HG03354 (cell line): ENCODE results near the gene POFUT2.

Source experiments
- ATAC-seq: cut with Tn5 transposase; IDR thresholded peaks from one replicate; pipeline ENCODE4 v1.9.1; 2021; ENCODE audit warnings: mild to moderate bottlenecking; ENCODE audit not compliant: unreplicated experiment, poor library complexity, severe bottlenecking

POFUT2 gene

DNA sequence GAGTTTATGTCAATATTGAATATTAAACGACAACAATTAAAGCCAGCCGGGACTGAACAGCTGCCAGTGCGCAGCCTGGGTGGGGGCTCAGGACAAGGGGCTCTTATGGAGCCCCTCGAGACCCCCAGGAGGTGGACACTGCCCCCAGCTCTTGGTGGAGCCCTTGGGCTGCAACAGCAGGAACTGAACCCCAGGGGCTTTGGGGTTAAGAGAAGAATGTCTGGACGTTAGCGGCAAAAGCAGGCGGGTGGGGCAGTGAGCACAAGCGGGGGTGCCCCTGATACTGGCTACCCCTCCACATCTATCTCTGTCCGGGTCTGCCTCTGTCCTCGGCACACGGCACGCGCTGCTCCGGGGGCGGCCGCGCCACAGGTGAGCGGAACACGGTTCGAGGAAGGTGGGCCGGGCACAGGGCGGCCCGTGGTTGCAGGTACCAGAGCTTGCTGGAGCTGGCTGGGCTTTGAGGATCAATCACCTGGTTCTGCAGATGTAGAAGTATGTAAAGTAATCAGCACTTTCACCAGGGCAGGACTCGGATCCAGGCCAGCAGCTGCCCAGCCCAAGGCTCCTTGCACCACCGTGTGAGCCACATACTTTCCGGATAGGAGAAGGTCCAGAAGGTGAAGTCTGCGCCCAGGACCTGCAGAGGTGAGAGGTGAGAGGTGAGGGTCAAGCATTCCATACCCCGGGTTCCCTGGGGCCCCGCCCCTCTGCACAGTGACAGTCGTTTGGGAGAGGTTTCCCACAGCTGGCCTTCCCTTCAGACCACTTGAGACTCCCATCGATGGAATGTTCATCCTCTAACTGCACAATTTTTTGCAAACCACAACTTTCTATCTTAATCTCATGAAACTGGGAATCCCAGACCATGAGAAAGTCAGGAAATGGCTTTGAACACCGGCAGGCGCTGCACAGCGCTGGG lies 12.4 kb upstream of the POFUT2 start:
- no peak for ATAC-seq

DNA sequence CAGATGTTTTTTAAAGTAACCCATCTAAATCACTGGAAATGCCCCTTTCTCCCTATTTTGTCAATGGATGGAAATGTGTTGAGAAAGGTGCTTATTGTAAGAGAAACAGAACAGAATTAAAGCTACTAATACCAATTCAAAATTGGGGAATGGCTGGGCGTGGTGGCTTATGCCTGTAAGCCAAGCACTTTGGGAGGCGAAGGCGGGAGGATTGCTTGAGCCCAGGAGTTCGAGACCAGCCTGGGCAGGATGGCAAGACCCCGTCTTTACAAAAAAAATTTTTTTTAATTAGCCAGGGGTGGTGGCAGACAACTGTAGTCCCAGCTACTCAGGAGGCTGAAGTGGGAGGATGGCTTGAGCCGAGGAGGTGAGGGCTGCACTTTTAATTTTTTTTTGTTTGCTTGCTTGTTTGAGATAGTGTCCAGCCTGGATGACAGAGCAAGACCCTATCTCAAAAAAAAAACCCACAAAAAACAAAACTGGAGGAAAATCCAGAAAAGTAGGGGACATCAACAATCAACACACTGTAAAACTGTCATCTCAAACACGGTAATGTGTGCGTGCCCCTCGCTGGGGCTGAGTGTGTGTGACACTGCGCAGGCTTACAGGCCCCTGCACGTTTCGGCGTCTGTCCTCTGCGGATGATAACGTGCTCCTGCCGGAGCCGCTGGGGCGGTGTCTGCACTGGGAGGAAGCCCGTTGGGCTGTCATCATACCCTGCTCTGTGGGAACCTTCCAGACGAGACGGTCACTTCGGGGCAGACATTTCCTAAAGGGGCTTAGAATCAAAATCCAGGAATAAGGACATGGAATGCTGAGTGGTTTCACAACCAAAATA lies 11.6 kb upstream of the POFUT2 start:
- ATAC-seq, result no peak

DNA sequence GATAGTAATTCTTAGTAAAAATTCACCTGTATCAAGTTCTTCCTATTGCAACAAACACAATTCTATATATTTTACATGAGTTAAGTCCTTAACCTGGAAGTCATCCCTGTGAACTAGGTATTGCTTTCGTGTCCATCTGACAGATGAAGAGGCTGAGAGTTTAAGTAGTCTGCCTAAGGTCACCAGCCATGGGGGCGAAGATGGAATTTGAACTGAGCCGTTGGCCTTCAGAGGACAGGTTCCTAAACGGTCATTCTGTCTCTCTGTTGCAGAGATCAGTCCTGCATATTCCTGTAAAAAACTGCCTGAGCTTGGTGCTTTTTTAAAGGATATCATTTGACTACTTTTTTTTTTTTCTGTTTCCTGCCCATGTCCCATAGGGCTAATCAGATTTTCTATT lies 10.2 kb upstream of the POFUT2 start:
- ATAC-seq, result no peak

DNA sequence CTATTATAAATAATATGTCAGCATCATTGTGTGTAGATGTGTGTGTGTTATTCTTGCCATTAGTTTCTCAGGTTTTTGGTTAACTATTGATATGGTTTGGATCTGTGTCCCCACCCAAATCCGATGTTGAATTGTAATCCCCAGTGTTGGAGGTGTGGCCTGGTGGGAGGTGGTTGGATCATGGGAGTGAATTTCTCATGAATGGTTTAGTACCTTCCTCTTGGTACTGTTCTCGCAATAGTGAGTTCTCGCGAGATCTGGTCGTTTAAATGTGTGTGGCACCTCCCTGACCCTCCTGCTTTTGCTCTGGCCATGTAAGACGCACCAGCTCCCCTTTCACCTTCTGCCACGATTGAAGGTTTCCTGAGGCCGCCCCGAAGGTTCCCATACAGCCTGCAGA lies 9.6 kb upstream of the POFUT2 start:
- ATAC-seq, result no peak

DNA sequence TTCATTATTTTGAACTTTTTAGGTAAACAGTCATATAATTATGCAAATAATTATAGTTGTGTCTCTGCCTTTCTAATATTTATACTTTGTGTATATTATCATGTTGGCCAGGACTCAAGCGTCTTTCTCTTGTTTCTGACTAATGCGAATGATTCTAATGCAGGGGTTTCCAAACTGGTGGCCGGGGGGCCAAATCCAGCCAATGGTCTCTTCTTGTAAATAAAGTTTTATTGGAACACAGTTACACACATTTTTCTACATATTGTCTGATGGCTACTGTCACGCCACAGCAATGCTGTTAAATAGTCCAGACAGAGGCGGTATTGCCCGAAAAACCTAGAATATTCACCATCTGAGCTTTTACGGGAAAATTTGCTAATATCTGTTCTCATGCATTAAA lies 8.9 kb upstream of the POFUT2 start:
- no peak for ATAC-seq

DNA sequence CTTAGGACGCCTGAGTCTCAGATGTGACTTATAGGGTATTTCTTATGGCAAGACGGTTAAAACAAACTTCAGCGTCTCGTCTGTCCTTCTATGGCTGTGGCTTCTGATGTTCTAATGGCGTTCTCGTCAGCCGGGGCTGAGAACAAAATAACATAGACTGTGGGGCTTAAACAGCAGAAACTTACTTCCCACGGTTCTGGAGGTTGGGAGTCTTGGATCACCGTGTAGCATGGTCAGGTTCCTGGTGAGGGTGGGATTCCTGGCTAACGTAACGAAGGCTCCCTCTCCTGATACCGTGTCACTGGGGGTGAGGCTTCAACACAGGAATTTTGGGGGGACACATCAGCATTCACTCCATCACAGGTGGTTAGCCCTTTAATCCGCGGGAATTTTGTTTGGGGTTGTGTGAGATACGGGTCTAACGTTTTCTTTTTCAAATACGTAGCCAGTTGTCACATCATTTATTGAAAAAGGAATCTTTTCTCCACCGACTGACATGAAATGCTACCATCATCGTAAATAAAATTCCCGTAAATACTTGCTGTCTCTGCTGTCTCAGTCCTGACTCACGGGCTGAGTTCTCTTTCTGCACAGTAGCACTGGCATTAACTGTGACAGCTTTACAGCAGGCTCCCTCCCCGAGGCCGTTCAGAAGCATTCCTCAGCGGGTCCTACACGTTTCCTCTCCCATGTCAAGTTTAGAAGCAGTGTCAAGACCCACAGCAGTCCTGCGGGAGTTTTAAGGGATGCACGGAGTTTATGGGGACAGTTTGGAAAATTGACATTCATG lies 8.1 kb upstream of the POFUT2 start:
- no peak for ATAC-seq

DNA sequence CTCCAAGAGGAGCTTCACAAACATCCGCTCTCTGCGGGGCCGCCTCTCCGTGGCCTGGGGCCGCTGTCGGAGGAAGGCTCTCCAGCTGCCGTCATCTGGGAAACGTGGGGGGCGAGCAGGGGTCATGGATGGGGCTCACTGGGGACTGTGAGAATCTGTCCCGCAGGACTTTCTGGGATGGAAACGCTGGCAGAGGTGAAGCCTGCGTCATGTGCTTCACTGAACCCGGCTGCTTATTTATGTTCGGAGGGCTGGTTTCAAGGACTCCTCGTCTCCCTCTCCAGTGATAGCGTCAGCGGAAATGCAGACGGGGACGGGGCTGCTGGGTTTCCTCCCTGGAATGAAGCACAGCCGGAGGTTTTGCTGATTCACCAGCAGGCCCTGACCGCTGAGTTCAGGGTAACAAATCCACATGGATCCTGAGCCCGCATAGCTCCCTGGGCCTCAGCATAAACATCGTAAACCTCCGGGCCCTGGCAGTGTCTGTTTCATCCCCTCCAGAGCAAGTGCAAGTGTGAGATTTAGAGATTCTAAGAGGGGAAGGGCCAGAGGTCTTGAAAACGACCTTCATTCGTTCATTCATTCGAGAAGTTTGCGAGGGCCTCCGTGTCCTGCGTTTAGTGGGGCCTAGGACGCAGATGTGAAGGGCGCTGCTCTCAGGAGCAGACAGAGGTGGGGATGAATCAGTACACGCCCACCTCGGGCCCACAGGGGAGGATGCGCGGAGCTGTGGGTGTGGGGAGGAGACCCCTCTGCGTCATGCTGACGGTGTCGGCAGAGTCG lies 7.0 kb upstream of the POFUT2 start:
- no peak for ATAC-seq

DNA sequence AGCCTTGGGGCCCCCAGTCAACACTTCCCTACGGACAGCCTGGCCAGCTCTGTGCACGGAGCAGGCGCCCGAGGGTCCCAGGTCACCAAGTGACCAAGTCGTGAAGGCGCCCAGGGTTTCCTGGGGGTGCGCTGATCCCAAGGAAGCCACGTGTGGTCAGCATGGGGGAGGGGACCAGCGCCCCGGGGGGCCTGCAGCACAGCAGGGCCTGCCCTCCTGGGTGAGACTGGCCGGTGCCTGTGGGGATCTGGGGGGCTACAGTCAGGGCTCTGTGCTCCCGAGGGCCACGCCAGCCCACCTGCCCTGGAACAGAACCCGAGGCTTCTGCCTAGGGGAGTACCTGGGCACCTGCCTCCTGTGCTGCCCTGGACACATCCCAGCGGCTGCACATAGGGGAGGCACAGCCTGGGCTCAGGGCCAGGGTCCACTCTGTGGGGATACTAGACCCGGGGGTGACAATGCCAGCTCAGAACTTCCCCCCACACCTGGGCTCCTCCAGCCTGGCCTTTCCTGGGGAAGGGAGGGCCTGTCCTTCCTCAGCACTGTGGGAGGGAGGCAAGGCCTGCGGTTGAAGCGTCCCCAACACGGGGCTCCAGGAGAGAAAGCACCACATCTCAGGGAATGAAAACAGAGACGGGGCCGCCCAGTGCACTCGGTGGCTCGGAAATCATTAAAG lies 6.2 kb upstream of the POFUT2 start:
- no peak for ATAC-seq

DNA sequence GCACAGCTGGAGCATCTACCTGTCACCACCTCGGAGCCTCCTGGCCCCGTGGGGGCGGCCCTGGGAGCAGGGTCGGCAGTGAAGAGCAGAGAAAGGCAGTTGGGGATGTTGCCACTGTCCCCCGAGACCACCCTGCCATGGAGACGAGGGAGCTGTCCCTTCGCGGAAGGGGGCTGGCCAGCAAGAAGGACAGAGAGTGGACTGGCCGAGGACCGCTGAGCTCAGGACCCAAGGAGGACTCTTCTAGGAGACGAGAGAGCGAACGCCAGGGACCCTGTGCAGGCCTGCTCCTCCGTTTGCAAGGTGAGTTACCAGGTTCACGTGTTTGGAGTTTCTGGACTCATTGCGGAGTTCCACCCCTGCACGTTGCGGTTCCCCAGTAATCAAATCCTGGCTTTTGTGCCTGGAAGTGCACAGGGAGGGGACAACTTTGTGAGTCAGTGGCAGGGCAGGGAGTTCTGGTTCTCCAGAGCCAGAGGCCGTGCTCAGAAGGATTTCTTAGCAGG lies 5.6 kb upstream of the POFUT2 start:
- no peak for ATAC-seq

DNA sequence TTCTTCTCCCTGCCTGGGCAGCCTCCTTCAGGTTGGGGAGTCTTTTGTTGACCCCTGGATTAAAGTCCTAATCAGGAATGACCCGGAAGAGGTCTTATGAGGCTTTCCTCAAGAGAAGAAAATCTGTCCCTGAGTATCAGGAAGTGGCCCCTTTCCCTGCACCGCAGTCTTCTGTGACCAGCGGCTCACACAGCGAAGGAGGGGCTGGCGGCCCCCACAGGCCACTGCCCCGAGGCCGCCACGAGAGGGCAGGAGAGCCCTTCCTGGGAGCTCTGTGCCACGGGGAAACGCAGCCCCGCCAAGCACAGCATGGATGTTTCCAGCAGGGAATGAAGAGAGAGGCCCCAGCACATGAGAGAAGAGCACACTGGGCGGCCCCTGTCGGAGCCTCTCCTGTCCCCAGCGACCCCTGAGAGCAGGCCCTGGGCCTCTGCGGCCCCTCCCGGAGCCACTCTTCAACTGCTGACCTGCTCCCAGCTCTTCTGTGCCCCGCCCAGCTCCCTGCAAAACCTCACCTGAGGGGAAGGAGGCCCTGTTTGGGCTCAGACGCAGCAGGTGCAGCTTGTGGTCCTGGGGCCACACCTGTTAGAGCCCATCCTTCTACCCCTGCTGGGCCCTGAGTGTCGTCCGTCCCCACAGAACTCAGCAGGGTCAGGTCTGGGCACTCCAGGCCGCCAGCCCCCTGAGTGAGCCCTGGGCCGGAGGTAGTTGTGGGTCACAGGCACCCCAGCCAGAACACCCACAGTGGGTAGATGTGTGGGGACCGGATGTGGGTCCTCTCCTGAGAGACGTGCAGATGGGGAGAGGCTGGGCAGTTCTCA lies 4.9 kb upstream of the POFUT2 start:
- ATAC-seq, result no peak

DNA sequence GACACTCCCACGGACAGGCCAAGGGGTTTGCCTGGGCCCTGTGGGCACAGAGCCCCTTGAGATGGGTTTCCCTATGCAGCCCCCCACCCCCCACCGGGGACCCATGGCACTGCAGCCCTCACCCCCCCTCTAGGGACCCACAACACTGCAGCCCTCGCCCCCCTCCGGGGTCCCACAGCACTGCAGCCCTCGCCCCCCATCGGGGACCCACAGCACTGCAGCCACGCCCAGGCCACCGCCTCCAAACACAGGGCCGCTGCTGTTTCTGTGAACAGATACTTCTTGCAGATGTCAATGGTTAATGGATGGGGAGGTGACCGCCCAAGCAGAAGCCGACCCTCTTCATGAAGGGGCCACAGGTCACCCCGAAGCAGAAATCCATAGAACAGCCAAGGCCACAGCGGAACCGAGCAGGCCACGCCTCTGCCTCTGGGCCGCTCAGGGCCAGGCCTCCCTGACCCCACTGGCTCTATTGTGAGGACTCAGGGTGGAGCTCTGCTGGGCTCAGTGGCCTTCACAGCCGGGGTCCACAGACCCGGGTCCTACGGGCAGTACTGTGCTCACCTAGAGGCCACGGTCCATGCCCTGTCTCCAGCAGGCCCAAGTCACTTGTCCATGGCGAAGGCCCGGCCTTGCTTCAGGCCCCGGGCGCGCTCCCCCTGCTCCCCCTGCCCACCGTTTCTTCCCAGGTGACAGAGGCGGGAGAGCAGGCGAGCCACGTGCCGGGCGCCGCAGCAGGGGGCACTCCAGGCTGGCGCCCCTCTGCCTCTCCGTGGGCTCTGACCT lies 4.1 kb upstream of the POFUT2 start:
- no peak for ATAC-seq

DNA sequence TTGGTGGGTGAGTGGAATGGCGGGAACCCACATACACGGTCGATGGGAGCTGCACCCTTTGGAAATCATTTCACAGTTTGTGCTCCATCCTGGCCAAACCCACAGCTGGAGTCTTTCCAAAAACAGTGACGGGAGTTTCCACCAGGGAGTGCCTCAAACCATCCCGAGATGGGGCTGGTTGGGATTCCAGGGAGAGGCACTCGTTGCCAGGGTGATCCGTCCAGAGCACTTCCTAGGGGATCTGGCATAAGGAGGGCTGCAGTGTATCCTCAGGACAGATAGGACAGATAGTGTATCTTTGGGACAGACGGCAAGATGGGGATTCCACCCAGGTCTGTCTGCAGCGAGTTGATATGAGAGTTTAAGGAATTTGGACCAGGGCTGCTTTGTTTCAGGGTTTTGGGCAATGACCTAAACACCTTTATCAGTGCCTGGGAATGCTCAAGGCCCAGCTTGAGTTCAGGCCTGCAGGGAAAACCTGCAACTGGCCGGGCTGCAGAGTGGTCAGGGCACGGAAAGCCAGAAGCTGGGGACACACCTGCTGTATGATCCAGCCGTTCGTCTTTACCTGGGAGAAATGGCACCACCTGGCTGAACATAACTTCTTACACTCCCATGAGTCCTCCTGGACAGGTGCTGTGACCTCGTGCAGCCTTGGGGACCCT lies 3.4 kb upstream of the POFUT2 start:
- ATAC-seq, result no peak

DNA sequence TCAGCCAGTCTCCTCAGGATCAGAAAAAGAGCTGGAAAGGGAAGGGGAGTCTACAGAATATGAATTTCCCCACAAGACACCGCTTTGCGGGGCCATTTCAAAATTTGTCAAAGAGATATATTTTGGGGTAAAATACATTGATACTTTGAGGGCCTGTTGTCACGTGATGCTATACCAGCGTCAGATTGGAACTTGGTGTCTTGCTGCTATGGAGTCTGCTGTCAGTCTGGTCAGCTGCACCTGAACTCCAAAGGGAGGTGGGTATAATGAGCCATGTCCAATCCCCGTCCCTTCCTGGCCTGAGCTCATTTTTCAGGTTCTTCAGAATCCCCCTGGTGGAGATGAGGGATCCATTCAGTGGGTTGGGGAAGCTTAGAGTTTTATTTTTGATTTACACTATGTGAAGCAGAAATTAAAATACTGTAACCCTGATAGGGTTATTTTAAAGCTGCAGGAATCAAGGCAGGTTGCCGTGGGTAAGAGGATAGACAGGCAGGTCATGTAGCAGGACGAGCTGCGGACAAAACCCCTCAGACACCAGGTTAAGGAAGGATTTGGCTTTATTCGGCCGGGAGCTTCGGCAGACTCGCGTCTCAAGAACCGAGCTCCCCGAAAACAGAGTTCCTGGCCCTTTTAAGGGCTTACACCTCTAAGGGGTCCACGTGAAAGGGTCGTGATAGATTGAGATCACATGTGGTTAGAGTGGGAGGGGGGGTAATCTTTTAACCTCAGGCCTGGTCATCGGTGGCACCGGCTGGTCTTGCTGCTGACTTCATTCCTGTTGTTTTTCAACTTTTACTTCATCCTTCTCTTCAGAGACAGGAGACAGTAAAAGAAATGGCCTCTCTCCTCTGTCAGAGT lies 2.2 kb upstream of the POFUT2 start:
- no peak for ATAC-seq

DNA sequence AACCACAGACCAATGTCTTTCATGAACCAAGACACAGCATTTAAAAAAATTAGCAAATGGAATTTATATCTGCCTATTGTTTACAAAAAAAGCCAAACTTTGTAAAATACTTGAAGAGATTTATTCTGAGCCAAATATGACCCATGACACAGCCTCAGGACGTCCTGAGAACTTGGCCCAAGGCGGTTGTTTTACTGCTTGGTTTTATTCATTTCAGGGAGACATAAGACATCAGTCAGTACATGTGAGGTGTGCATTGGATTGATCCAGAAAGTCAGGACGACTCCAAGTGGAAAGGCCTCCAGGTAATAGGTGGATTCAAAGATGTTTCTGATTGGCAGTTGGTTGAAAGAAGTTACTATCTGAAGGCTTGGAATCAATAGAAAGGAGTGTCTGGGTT lies 1.4 kb upstream of the POFUT2 start:
- ATAC-seq, result no peak

DNA sequence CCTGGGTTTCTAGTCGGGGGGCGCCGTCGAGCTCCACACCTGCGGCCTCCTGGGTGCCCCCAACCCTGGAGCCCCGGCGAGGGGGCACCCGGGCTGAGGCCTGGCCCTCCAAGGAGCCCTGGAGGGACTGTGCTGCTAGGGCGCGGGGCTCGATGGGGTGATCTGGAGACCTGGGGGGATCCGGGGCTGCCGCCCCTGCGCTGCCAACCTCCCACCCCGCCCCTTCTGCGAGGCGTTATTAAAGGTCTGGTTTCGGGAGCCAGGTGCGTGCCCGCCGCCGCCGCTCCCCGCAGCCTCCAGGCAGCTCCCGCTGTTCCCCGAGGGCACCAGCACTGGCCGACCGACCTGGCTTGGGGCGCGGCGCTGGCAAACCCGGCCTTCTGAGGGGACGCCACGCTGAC lies 746 bp upstream of the POFUT2 start:
- ATAC-seq, result peak; percentile 10
